ENCODE measurements around the gene CRYL1. TPM values are rescaled to one million over a fixed set of nuclear protein-coding genes. Genes with fewer than 3 reads are reported as not detected.

The CRYL1 gene
- total RNA-seq, 1 donor from 2014 or later = 3.6 TPM

GRCh38 chr13:20420938-20421337 is 104.7 kb downstream of the CRYL1 start:
- Histone ChIP-seq H3K36me3 (no peaks in the 10 kb centered on the region), H3K27me3 (no peaks in the 10 kb centered on the region), H4K20me1 (ENCODE audit: low read depth) (no peaks in the 10 kb centered on the region), H3K79me2 (ENCODE audit: low read depth) (no peaks in the 10 kb centered on the region), H3K27ac (no peak overlapping the region), H2AFZ (replicated peaks) (no peak overlapping the region), H3K4me2 (no peak overlapping the region), H3K4me3 (no peak overlapping the region), H3K4me1 (peaks cover 8% of the 10 kb centered on the region), H3F3A (ENCODE audit: low read depth) (no peaks in the 10 kb centered on the region), H3K9ac (no peak overlapping the region), H3K9me3 (ENCODE audit: low read depth) (no peaks in the 10 kb centered on the region)
- Mint-ChIP-seq H3K27ac (no peak overlapping the region), H3K9me3 (no peaks in the 10 kb centered on the region), H3K27me3 (ENCODE audit: insufficient read depth, low read depth) (peaks cover 7% of the 10 kb centered on the region), H3K4me3 (no peak overlapping the region), H3K36me3 (no peaks in the 10 kb centered on the region), H3K4me1 (peaks cover 7% of the 10 kb centered on the region)
- DNase-seq (ENCODE audit: low spot score) = no peak
- no peak for TF ChIP-seq CTCF (IDR thresholded peaks at IDR 0.05)
- no peak for TF ChIP-seq EZH2phosphoT487 (IDR thresholded peaks at IDR 0.05)
- TF ChIP-seq EZH2 (IDR thresholded peaks at IDR 0.05) = no peak

GRCh38 chr13:20418953-20419352 is 106.7 kb downstream of the CRYL1 start:
- Mint-ChIP-seq H3K9me3 (peaks cover 2% of the 10 kb centered on the region), H3K27ac (peak overlapping the region; percentile 4)

DNA sequence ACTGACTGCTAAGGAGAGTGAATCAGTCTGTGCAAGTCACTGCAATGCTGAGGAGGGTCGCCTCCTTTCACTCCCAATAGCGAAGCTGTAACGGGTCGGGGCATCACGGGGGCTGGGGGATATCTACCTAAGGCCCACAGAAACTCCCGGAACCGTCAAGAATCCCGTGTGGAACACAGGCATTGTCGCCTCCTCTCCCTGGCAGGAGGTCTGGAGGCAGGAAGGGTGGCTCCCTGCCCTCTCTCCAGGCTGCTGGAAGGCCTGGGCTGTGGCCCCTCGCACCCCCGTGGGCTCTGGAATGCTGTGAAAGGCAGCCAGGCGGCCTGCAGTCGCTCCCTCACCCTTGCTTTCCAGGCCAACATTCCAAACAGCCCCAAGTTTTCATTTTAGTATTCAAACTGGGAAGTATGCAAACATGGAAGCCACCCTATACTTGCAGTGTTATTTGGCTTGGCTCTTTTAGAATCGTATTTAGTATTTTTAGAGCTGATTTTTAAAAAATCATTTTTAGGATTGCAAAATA is 109.4 kb downstream of the CRYL1 start:
- Histone ChIP-seq H3K36me3 (no peaks in the 10 kb centered on the region), H3K27ac (no peak overlapping the region), H3K9ac (no peak overlapping the region), H3K4me2 (no peak overlapping the region), H4K20me1 (ENCODE audit: low read depth) (no peaks in the 10 kb centered on the region), H3K79me2 (ENCODE audit: low read depth) (no peaks in the 10 kb centered on the region), H3K4me3 (no peak overlapping the region), H2AFZ (replicated peaks) (no peak overlapping the region), H3K27me3 (peaks cover 6% of the 10 kb centered on the region), H3K9me3 (ENCODE audit: low read depth) (no peaks in the 10 kb centered on the region), H3K4me1 (no peaks in the 10 kb centered on the region), H3F3A (ENCODE audit: low read depth) (no peaks in the 10 kb centered on the region)
- Mint-ChIP-seq H3K9me3 (peaks cover 2% of the 10 kb centered on the region), H3K4me1 (no peaks in the 10 kb centered on the region), H3K36me3 (no peaks in the 10 kb centered on the region), H3K27me3 (ENCODE audit: insufficient read depth, low read depth) (peaks cover 2% of the 10 kb centered on the region), H3K27ac (no peak overlapping the region), H3K4me3 (no peak overlapping the region)
- TF ChIP-seq CTCF (IDR thresholded peaks at IDR 0.05) = no peak
- no peak for TF ChIP-seq EZH2 (IDR thresholded peaks at IDR 0.05)
- no peak for TF ChIP-seq EZH2phosphoT487 (IDR thresholded peaks at IDR 0.05)
- no peak for DNase-seq (ENCODE audit: low spot score)

More at GRCh38 chr13:20418953-20419352, 106.7 kb downstream of the CRYL1 start:
- no peak overlapping the region for H3K9ac ChIP-seq
- no peak overlapping the region for H2AFZ ChIP-seq (replicated peaks)
- Mint-ChIP-seq H3K36me3 (no peaks in the 10 kb centered on the region), H3K4me1 (no peaks in the 10 kb centered on the region), H3K4me3 (no peak overlapping the region), H3K27me3 (ENCODE audit: insufficient read depth, low read depth) (peaks cover 4% of the 10 kb centered on the region)
- no peak overlapping the region for H3K27ac ChIP-seq
- H3K79me2 ChIP-seq (ENCODE audit: low read depth) = no peaks in the 10 kb centered on the region
- H3K36me3 ChIP-seq = no peaks in the 10 kb centered on the region
- peaks cover 6% of the 10 kb centered on the region for H3K27me3 ChIP-seq
- no peak for DNase-seq (ENCODE audit: low spot score)
- no peaks in the 10 kb centered on the region for H3F3A ChIP-seq (ENCODE audit: low read depth)
- TF ChIP-seq EZH2phosphoT487 (IDR thresholded peaks at IDR 0.05) (no peak), CTCF (IDR thresholded peaks at IDR 0.05) (no peak)
- H3K4me3 ChIP-seq = no peak overlapping the region
- peaks cover under 1% of the 10 kb centered on the region for H3K4me1 ChIP-seq
- H3K4me2 ChIP-seq = no peak overlapping the region
- no peaks in the 10 kb centered on the region for H3K9me3 ChIP-seq (ENCODE audit: low read depth)
- no peaks in the 10 kb centered on the region for H4K20me1 ChIP-seq (ENCODE audit: low read depth)

Data from neural progenitor cell (in vitro differentiated cells).